Astrocyte of the cerebellum (primary cell): ENCODE measurements around the gene CYP39A1.

Experiments
- DNase-seq: peaks from one replicate; pipeline ENCODE4 v3.0.0-alpha.2; 2011; ENCODE audit warnings: low read depth
- H3K4me3 ChIP-seq: 2 replicates; pipeline ENCODE4 v1.5.1; 2011; ENCODE audit warnings: mild to moderate bottlenecking, low read depth, low read length, moderate library complexity
- in situ Hi-C: cut with HindIII; loops from 2 replicates; pipeline ENCODE4 v1.10.0; 2017; ENCODE audit warnings: low sequenced_read_pairs
- TF ChIP-seq, protein P1 (sequence below): IDR thresholded peaks from 2 replicates; pipeline ENCODE4 v1.5.1; 2012; ENCODE audit warnings: low read length, low read depth, moderate library complexity, mild to moderate bottlenecking; ENCODE audit errors: missing control alignments

Gene CYP39A1, protein sequence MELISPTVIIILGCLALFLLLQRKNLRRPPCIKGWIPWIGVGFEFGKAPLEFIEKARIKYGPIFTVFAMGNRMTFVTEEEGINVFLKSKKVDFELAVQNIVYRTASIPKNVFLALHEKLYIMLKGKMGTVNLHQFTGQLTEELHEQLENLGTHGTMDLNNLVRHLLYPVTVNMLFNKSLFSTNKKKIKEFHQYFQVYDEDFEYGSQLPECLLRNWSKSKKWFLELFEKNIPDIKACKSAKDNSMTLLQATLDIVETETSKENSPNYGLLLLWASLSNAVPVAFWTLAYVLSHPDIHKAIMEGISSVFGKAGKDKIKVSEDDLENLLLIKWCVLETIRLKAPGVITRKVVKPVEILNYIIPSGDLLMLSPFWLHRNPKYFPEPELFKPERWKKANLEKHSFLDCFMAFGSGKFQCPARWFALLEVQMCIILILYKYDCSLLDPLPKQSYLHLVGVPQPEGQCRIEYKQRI

DNA sequence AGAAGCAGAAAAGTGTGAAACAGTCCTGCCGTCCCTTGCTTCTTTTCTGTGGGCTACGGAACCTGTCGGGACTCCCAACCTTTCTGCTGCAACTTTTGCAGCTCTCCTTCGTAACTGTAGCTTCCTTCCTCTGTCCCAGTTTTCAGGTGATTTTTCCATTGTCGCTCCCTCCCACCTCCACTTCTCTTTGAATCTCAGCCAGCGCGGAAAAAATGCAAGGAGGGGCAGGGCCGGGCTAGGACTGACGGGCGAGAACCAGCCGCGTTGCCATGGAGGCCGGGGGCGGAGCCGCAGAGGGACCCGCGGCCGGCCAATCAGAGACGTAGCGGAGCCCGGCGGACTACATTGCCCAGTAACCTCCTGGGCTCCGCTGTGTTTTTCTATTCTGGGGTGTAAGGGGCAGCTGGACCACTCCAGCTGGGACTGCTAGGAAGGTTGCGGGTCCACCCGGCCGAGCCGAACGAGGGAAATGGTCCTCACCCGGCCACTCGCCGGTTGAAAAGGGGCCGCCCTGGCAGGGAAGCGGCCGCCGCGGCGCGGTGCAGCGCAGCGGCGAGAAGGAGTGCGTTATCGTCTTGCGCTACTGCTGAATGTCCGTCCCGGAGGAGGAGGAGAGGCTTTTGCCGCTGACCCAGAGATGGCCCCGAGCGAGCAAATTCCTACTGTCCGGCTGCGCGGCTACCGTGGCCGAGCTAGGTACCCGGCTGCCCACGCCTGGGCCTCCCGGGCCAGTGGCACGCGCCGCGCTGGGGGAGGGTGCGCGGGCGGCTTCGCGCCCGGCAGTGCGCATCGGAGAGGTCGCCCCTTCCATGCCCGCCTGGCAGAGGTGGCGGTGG lies at the start of gene CYP39A1, which contains the start of gene SLC25A27:
TSS of gene CYP39A1 (minus strand) at position 216 of the 836 bp plus-strand sequence. CDS start 236 bp downstream, outside the sequence.
TSS of gene SLC25A27 (plus strand) at position 373 of the 836 bp plus-strand sequence. CDS start at position 591, 218 bp downstream.
- H3K4me3 ChIP-seq: peak within 1 kb of the TSS; percentile 74
- in situ Hi-C loops: no loop called here
- TF ChIP-seq, protein P1, sequence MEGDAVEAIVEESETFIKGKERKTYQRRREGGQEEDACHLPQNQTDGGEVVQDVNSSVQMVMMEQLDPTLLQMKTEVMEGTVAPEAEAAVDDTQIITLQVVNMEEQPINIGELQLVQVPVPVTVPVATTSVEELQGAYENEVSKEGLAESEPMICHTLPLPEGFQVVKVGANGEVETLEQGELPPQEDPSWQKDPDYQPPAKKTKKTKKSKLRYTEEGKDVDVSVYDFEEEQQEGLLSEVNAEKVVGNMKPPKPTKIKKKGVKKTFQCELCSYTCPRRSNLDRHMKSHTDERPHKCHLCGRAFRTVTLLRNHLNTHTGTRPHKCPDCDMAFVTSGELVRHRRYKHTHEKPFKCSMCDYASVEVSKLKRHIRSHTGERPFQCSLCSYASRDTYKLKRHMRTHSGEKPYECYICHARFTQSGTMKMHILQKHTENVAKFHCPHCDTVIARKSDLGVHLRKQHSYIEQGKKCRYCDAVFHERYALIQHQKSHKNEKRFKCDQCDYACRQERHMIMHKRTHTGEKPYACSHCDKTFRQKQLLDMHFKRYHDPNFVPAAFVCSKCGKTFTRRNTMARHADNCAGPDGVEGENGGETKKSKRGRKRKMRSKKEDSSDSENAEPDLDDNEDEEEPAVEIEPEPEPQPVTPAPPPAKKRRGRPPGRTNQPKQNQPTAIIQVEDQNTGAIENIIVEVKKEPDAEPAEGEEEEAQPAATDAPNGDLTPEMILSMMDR: no peak
- peak; percentile 59 for DNase-seq

DNA sequence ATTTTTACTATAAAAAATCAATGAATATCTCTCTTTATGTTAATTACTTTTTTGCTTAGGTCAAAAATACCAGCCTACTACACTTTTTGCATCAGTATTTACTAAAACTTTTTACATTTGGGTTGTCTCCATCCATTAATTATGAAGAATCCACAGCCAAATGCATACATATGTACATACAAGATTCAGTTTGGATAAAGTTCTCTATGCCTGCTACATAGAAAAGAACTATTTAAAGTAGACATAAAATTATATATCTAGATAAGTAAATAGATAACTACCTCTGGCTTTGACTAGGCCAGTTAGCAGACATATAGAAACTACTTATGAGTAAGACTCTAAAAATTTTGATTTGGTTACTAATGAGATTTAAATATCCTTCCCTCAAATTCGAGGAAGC lies 47.4 kb upstream of the CYP39A1 start:
- no peak overlapping the region for H3K4me3 ChIP-seq
- in situ Hi-C loops: loop anchor here (5.0 kb wide), 1 partner anchor 67 kb away; no protein-coding TSS in a partner anchor

DNA sequence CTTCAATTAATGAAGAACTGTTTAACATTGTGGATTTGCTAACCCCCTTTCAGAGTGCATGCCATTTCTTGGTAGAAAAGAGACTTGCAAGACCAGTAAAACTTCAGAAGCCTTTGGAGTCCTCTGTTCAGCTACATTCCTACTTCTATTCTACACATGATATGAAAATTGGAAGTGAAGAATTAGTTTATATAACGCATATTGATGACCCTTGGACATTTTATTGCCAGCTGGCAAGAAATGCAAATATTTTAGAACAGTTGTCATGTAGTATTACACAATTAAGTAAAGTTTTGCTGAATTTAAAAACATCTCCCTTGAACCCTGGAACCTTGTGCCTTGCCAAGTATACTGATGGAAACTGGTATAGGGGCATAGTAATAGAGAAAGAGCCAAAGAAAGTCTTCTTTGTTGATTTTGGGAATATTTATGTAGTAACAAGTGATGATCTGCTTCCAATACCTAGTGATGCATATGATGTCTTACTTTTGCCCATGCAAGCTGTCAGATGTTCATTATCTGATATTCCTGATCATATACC lies 38.4 kb upstream of the CYP39A1 start:
- DNase-seq: no peak
- in situ Hi-C loops: no loop called here
- TF ChIP-seq, protein P1: no peak
- H3K4me3 ChIP-seq: no peak overlapping the region

More for the DNA sequence above, 47.4 kb upstream of the CYP39A1 start:
- no peak for DNase-seq
- TF ChIP-seq, protein P1: no peak

DNA sequence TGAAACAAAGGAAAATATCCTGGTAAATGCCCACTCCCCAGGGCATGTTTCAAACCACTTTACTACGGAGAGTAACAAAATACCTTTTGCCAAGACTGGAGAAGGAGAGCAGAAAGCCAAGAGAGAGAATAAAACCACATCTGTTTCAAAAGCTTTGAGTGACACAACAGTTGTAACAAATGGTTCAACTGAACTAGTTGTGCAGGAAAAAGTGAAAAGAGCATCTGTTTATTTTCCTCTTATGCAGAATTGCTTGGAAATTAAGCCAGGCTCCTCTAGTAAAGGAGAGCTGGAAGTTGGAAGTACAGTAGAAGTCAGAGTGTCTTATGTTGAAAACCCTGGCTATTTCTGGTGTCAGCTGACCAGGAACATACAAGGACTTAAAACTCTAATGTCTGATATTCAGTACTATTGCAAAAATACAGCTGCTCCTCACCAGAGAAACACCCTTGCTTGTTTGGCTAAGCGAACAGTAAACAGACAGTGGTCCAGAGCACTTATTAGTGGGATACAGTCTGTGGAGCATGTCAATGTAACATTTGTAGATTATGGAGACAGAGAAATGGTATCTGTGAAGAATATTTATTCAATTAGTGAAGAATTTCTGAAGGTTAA lies 37.6 kb upstream of the CYP39A1 start:
- H3K4me3 ChIP-seq: no peak overlapping the region
- in situ Hi-C loops: no loop called here
- no peak for DNase-seq
- TF ChIP-seq, protein P1: no peak

DNA sequence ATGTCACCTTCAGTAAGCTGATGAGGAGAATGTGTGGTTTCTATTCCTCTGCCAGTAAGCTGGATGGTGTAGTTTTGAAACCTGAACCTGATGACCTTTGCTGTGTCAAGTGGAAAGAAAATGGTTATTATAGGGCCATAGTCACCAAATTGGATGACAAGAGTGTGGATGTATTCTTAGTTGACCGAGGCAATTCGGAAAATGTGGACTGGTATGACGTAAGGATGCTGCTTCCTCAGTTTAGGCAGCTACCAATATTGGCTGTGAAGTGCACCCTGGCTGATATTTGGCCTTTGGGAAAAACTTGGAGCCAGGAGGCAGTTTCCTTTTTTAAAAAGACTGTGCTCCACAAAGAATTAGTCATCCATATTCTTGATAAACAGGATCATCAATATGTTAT lies 37.0 kb upstream of the CYP39A1 start:
- TF ChIP-seq, protein P1: no peak
- no peak overlapping the region for H3K4me3 ChIP-seq
- in situ Hi-C loops: no loop called here
- DNase-seq: no peak

DNA sequence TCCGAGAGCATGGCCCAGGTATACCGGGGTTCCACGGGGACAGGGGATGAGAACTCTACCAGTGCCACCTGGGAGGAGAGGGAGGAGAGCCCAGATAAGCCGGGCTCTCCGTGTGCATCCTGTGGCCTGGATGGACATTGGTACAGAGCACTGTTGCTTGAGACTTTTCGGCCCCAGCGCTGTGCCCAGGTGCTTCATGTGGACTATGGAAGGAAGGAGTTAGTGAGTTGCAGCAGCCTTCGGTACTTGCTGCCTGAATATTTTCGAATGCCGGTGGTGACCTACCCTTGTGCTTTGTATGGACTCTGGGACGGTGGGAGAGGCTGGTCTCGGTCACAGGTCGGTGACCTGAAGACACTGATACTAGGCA lies 36.3 kb upstream of the CYP39A1 start:
- in situ Hi-C loops: no loop called here
- no peak for DNase-seq
- no peak overlapping the region for H3K4me3 ChIP-seq
- TF ChIP-seq, protein P1: no peak
